Mucosa of rectum (tissue), 2 donors: ENCODE results near the gene CABYR.

Source experiments
- H3K27ac ChIP-seq, 2 donors: one replicate each; pipeline ENCODE4 v1.7.0; 2013; ENCODE audit warnings: inconsistent platforms in 2 of 2, low read depth in 2 of 2, low read length in 2 of 2
- H3K27me3 ChIP-seq, 2 donors: one replicate each; pipeline ENCODE4 v1.7.0; 2013; ENCODE audit warnings: low read length in 2 of 2; ENCODE audit not compliant: control insufficient read depth in 2 of 2, insufficient read depth in 2 of 2
- H3K36me3 ChIP-seq, 2 donors: one replicate each; pipeline ENCODE4 v1.7.0; 2013; ENCODE audit warnings: low read length in 2 of 2; ENCODE audit not compliant: control insufficient read depth in 2 of 2, insufficient read depth in 2 of 2
- H3K4me1 ChIP-seq, 2 donors: one replicate each; pipeline ENCODE4 v1.7.0; 2013; ENCODE audit warnings: low read length in 2 of 2, mild to moderate bottlenecking in 1 of 2; ENCODE audit not compliant: control insufficient read depth in 2 of 2, insufficient read depth in 2 of 2
- H3K4me3 ChIP-seq, 2 donors: one replicate each; pipeline ENCODE4 v1.7.0; 2013; ENCODE audit warnings: low read length in 2 of 2
- H3K9ac ChIP-seq, 2 donors: one replicate each; pipeline ENCODE4 v1.7.0; 2013; ENCODE audit warnings: low read length in 2 of 2, low read depth in 1 of 2, mild to moderate bottlenecking in 1 of 2
- H3K9me3 ChIP-seq, 2 donors: one replicate each; pipeline ENCODE4 v1.7.0; 2013; ENCODE audit warnings: low read length in 2 of 2; ENCODE audit not compliant: control insufficient read depth in 2 of 2
- donor health status: healthy.
- donor health status: Normal muscosa, but diverticular disease.

Gene CABYR

DNA sequence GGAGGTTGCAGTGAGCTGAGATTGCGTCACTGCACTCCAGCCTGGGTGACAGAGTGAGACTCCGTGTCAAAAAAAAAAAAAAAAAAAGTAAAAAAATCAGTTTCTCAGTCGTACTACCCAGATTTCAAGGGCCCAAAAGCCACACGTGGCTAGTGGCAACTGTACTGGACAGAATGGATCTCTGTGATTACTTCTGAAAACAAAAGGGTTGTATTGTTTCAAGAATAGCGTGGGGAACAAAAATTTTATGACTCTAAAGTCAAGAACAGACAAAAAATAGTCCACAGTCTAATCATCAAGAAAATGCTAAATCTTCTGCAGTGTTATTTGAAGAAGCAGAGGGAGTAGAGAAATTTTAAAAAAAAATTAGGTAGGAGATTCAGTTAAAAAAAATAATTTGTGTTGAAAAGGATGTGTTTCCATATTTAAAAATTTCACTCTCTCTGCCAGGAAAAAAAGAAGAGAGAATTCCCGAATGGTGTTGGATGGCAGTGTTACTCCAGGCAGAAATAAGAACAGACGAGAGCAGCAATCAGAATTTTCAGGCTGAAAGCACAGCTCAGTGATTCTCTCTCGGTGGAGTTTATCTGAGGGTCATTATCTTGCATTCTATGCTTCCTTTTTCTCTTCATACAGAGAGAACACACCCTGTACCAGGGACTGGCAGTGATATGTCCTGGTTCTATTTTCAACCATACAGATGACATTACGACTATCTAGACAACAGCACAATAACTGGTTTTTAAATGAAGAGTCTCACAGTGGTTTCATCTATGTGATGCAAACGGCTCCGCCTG, 61.8 kb downstream of the CABYR start:
- Histone ChIP-seq H3K27ac (no peak overlapping the region), H3K9ac (no peak overlapping the region), H3K4me3 (no peak overlapping the region), H3K27me3 (no peaks in the 10 kb centered on the region), H3K36me3 (no peaks in the 10 kb centered on the region), H3K9me3 (no peaks in the 10 kb centered on the region), H3K4me1 (no peaks in the 10 kb centered on the region)

- Histone ChIP-seq H3K4me1 (no peaks in the 10 kb centered on the region), H3K4me3 (no peak overlapping the region), H3K27me3 (no peaks in the 10 kb centered on the region), H3K9ac (no peak overlapping the region), H3K27ac (no peak overlapping the region), H3K36me3 (no peaks in the 10 kb centered on the region), H3K9me3 (no peaks in the 10 kb centered on the region)
Observed at GRCh38 chr18:24201699-24202687, 63.1 kb downstream of the CABYR start.

DNA sequence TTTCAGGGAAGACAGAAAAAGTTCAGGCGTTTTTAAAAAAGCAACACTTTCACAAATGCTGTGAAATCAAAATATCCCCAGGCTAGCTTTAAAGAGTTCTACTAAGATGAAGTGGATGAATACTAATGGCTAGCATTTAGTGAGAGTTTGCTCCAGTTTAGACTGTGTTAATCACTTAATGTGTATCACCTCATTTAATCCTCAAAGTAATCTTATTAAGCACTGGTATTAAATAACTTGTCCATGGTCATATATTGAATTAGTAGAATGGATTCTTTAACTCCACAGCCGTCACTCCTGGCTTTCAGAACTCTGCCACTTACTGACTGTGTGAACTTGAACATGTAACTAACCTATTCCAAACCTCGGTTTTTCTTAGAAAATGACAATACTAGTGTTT, 66.0 kb downstream of the CABYR start:
- Histone ChIP-seq H3K27me3 (no peaks in the 10 kb centered on the region), H3K4me3 (no peak overlapping the region), H3K27ac (no peak overlapping the region), H3K36me3 (no peaks in the 10 kb centered on the region), H3K4me1 (no peaks in the 10 kb centered on the region), H3K9ac (no peak overlapping the region), H3K9me3 (no peaks in the 10 kb centered on the region)

GRCh38 chr18:24208270-24209035, 69.6 kb downstream of the CABYR start:
- no peak overlapping the region for H3K27ac ChIP-seq
- no peaks in the 10 kb centered on the region for H3K27me3 ChIP-seq
- H3K4me3 ChIP-seq, result no peak overlapping the region
- H3K36me3 ChIP-seq, result no peaks in the 10 kb centered on the region
- H3K9ac ChIP-seq, result no peak overlapping the region
- H3K4me1 ChIP-seq, result no peaks in the 10 kb centered on the region
- H3K9me3 ChIP-seq, result no peaks in the 10 kb centered on the region

DNA sequence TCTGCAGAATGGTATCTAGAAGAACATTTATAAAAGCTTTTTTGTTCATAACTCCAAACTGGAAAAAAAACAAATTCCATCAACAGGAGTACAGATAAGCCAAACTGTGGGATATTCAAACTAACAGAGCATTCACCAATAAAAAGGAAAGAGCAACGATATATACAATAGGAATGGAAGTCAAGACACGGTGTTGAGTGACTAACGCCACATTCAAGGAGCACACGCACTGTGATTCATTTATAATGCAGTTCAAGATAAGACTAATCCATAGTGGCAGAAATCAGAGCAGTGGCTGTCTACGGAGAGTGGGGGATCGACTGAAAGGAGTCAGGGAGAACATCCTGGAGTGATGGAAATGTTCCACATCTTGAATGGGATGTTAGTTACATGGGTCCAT, 70.7 kb downstream of the CABYR start:
- H3K9ac ChIP-seq, result no peak overlapping the region
- no peak overlapping the region for H3K4me3 ChIP-seq
- H3K36me3 ChIP-seq, result no peaks in the 10 kb centered on the region
- no peaks in the 10 kb centered on the region for H3K9me3 ChIP-seq
- peaks cover 7 to 9% of the 10 kb centered on the region in 2 donors for H3K4me1 ChIP-seq
- H3K27ac ChIP-seq, result no peak overlapping the region
- H3K27me3 ChIP-seq, result no peaks in the 10 kb centered on the region
